COR-L47 (cell line): Measurements from ENCODE around the gene LAMB4.
A peak's percentile ranks its signal among the peaks of the same experiment; 100 is the strongest.

Source experiments
- DNase-seq: peaks from one replicate; lab custom pipeline; 2025; lab: John Stamatoyannopoulos, UW

The LAMB4 gene

GRCh38 chr7:108014747-108015682 is 115.1 kb downstream of the LAMB4 start:
- no peak for DNase-seq

- DNase-seq, result no peak
These were observed 115.9 kb downstream of the LAMB4 start for GRCh38 chr7:108014215-108014614.

DNA sequence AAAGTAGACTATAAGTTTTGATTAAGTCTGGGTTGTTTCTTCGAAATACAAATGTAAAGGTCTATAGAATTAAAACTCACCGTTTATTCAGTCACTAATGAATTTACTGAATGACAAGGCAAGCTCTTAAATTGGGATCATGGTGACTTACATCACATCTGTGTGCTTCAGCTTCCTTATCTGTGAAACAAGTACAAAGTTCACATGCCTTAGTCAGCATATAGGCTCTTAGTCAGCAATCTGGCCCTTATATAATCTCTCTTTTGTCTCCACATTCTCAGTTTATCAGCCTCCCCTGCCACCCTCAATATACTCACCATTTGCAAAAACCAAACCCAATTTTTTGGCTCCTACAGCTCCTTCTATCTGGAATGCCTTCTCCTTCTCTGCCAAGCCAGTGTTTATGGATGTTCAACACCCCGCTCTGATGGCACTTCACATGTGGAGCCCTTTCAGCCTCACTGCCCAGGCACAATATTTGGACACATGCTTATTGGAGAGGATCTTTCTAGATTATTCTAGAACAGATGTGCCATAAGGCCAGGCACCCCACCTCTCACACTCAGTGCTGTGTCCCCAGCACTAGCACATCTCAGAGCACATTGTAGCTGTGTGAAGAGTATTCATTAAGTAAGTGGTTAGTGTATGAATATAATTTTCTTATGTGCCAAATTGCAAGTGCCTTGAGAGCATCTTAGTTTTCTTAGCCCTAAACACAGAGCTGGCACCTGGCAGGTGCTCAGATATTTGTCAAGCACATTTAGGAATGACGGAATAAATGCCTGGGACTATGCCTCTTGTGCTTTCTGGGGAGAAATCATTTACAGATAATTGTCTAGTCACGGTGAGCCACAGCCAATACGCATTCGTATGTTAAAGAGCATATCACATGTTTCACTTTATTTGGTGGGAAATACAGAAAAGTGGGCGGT is 117.4 kb downstream of the LAMB4 start:
- DNase-seq, result no peak

GRCh38 chr7:108010377-108010776 is 119.8 kb downstream of the LAMB4 start:
- DNase-seq, result no peak

- no peak for DNase-seq
These were observed 120.3 kb downstream of the LAMB4 start for GRCh38 chr7:108009873-108010272.

DNA sequence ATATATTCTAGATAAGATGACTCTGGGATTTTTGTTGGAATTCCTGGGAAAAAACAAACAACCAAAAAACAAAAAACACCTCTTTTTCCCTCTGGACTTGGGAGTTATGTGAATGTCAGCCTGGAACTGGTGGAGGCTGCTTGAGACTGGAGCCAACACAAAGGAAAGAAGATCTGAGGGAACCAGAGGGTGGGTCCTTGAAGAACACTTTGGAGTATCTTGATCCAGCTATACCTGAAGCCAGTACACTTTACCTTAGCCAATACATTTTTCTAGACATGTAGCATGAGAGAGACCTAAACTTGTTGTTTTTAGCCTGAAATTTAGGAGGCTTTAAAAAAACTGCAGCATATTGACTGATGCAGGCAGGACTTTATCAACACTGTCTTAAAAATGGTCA is 121.3 kb downstream of the LAMB4 start:
- no peak for DNase-seq

- no peak for DNase-seq
These were observed 121.9 kb downstream of the LAMB4 start for GRCh38 chr7:108008240-108008639.

DNA sequence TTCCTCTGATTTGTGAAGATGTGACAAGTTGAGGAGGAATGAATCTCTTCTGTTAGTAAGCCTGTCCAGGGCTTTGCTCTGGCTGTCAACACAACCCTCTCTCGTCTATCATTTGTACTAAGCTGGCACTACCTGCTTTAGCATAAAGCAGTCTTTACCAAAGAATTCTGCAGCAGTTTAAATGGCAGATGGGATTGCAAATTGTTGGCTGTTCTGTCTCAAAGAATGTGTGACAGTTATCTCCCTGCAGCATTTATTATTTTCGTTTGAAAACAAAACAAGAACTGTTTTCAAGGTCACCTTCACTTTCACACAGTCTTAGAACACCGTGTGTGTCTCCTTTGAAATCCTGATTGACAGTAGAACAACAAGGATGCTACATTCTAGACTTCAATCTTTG is 122.4 kb downstream of the LAMB4 start:
- no peak for DNase-seq

DNA sequence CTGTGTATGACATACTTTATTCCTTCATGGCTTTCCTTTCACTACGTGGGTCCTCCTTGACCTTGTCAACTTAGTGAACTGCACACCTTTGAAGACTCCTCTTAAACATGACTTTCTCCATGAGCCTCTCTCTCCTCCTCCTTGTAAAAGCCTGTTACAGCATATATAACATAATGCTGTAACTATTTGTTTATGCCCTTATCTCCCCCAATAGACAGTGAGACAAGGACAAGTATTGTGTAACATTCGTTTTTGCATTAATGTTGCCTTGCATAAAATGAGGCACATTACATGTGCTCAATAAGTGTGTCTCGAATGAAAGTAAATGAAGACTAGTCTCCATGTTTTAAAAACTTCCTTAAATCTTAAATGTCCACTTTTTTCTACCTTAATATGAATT is 122.9 kb downstream of the LAMB4 start:
- DNase-seq, result no peak

GRCh38 chr7:108004220-108005142 is 125.7 kb downstream of the LAMB4 start:
- no peak for DNase-seq

- DNase-seq, result no peak
These were observed 126.6 kb downstream of the LAMB4 start for GRCh38 chr7:108003599-108003935.

DNA sequence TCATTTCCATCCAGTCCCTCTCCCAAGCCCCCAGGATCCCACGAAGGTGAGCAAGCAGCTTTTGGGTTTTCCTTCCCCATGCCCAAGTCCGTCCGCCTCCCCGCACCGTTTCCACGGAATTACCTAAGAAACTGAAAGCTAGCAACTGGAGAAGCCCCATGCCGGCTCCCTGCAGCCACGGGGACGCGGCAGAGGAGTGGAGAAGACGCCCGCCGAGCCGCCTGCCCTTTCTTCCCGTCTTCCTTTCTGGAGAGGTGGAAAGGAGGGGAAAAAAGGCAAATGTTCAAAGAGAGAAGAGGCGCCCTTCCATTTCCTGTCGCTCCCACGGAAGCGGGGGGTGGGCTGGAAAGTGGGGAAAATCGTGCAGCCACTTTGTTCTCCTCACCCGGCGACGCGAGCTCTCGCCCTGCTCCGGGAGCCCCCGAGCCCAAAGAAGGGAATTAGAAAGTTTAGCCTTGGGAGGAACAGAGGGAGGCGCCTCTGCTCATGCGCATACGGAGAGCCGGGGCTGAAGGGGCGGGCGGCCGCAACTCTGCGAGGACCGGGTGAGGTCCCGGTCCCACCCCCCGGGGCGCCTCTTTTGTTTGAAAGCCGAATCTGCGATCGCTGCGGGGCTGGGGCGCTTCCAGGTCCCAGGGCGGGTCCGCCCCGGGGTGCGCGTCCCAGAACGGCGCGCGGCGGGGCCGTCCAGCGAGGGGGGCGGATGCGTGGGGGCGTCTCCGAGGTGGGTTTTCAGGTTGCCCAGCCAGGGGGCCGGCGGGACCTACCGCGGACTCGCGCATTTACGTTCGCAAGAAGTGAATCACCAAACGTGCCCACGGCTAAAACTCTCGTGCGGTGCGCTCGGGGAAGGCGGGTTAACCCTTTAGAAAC is 127.2 kb downstream of the LAMB4 start, which contains the start of gene LAMB1:
Gene LAMB1, minus strand, starts transcription at position 436 of the 873 bp plus-strand sequence. Its CDS starts 276 bp downstream, at position 160.
- peak; percentile 65 for DNase-seq

DNA sequence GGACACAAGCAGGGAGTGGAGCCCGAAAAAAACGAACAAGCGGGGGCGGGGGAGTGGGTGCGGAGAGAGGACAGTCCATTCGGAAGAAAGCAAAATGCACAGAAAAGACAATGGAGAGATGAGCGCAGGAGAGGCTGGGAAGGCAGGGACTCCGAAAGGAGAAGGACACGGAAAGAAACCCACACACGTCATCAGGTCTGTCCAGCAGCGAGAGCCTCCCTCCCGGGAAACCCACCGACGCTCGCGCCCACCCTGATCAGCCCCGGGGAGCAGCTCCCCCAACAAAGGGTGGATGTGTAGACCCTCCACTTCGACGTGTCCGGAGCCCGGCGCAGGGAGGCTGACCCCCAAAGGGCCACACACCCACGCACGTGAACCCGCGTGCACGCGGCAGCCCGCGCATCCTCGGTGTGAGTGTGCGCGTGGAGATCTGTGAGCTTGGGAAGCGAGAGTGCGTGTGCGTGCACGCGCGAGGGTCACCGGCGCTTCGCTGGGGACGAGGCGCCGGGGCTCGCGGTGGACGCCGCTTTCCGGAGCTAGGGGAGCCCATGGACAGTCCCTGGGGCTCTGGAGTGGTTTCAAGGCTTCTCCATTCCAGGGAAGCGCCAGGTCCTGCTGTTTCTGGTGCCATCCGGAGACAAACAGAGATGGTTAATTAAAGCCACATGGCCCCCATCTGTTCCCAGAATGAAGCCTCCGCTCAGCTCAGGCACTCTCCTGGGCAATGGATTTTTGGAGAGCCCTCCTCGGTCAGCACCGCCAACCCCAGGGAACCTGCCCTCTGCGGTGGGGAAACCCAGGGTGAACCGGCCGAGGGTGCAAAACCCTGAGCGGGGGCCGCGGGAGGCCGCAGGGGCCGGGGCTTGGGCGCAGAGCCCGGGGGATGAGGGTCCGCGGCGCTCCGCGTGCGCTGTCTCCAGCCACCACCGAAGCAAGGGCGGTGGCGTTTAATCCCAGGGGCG is 128.1 kb downstream of the LAMB4 start:
- DNase-seq, result peak; percentile 41

DNA sequence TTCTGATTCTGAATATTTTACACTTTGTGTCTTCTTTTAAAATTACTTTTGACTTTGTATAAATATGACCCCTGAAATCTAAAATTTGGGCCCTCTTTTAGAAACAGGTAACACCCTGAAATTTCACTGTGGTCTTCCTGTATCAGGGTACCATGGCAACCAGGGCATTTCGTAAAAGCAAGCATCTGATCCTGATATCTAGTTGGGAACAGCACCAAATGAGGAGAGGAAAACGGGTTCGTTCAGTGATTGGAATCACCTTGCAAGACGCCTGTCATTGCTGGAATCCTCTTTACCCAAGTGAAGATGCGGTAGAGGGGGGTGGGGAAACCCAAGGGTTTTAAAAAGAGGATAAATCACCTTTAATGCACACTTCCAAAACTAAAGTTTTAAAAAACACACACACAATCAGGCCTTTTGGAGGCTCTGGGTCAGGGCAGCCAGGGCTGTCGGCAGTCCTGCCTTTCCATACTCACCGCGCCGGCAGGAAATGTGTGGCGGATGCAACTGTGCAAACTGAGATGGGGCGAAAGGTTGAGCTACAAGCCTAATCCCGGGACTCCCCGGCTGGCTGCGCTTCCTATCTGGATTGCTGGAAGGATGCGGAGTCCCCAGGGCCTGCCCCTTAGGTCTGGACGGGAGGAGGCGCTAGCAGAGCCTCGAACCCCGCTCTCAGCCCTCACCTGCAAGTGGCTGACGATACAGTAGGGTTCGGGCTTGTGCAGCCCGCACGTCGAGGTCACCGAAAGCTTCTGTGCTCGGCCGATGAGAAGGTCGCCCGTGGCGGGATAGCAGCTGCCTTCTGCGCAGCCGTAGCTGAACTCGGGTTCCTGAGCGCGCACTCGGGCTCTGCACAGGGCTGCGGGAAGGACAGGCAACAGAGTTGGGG is 129.0 kb downstream of the LAMB4 start:
- DNase-seq, result no peak

DNA sequence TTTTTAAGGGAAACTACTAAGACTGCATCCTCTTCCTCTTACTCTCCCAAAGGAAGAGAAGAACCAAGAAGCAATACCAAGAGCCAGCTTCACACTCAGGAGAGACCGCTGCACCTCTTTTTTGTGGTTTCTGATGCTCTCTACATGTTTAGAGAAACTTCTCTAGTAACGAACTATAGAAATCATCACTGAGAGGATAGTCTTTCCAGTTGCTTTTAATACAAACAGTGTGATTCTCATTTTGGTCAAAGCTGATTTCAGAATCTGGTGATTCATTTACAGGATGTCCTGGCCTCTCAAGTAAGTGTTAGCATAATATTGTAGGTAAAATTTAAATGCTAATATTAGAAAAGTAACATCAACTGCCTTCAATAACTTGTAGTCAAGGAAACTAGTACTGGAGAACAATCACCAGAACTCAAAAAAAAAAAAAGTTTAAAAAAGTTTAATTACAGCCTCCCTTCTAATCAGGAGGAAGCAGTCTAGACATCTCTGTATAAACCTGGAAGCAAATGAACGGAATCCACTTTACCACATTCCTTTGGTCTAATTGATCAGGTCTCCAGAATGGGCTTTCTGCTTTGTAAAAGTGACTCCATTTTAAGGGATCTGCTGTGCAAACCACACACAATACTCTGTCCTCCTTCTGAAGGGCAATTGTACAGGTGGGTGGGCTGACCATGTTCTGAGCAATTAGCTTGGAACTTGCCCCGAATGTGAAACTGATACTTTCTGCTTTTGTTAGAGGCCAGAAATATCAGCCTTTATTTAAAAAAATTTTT is 130.2 kb downstream of the LAMB4 start:
- DNase-seq, result no peak

DNA sequence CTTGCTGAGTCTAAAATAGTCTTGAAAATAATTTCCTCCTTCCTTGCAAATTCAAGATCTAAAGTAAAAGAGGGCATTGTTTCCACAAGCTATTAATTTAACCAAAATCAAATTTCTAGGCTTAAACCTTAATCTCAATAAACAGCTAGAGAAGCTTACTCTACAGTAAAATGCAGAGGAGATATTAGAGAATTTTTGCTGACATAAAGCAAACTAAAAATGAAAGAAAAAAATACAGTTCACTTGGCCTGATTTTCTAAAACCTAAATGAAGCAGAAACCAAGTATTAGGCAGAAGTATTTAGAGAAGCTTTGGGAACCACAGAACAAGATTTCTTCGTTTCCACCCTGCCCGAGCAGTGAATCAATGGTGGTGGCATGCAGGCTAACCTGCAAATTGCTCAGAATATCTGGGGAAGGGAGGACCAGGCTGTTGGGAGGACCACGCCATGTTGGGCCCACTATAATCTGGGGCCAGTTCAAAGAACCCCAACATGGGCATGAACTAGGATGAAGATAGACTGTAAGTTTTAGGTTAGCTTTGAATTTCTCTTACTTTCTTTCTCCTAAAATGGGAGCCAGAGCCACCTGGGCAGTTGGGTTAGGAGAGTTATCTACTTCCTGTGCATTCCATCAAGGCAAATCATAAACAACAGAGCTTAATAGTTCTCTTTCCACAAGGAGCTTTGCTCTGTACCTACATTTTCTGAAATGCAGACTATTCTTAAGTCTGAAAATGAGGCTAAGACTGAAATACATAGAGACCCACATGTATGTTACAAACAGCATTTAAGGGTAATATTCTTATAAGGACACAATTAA is 131.3 kb downstream of the LAMB4 start:
- DNase-seq, result no peak

DNA sequence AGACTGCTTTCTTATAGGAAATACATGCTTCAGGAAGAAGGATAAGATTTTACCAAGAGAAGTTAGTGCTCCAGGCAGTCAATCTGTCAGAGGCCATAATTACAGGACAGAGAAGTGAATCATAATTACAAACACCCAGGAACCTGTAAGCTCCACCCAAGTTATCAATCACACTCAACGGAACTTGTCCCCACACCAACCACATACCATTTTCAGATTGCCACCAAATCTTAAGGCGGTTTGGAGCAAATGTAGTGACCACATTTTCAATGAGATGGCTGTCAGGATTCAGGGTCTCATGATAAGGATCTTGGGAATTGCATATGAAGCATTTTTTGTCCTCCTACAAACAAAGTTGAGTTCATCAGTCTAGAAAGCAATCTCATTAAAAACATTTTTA is 132.0 kb downstream of the LAMB4 start:
- no peak for DNase-seq
